RWPE1 (cell line): ENCODE results near the gene EXOSC10.
"Not testable (repeated sequence)": the region's sequence is repeated elsewhere in the genome, so short reads cannot be mapped to it uniquely, and the experiment has no call there.

Experiments used
- CTCF ChIA-PET: fragments of 350-600 bp; sonication (Branson Sonifier 250); formaldehyde crosslinking; extraction: SDS; loops from one replicate; lab custom pipeline; 2021; lab: Yijun Ruan, JAX
- POLR2A ChIA-PET: fragments of 400-600 bp; formaldehyde crosslinking; extraction: SDS; loops from one replicate; lab custom pipeline; 2020; ENCODE audit warnings: antibody characterized with exemption; ENCODE audit not compliant: low non-redundant PET; lab: Yijun Ruan, JAX
- DNase-seq: peaks from one replicate; pipeline ENCODE4 v3.0.0; 2012; ENCODE audit warnings: low spot score
- H3K27ac ChIP-seq: fragments of 450-650 bp; 2 replicates; pipeline ENCODE4 v1.5.1; 2017
- TF ChIP-seq, protein P1 (sequence below): fragments of 450-650 bp; conservative IDR thresholded peaks from 2 replicates; pipeline ENCODE4 v1.5.1; 2017; ENCODE audit warnings: low read depth, mild to moderate bottlenecking

Gene EXOSC10

DNA sequence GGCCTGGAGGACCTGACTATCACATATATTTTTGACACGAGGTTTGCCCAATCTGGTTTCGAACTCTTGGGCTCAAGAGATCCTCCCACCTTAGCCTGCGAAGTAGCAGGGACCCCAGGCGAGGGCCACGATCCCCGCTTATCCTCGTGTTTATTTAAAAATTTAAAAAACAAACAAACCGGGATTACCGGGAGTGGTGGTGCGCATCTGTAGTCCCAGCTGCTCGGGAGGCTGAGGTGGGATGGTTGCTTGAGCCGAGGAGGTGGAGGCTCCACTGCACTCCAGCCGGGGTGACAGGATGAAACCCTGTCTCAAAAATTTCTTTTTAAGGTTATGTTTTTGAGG, 452 bp upstream of the EXOSC10 start:
- no peak for DNase-seq
- ChIA-PET POLR2A (interaction anchor here (1.5 kb wide), 1 partner anchor 20 kb away, joined by 4 read pairs; no protein-coding TSS in a partner anchor), CTCF (no interaction called here)
- H3K27ac ChIP-seq: peak overlapping the region; percentile 83
- TF ChIP-seq, protein P1, sequence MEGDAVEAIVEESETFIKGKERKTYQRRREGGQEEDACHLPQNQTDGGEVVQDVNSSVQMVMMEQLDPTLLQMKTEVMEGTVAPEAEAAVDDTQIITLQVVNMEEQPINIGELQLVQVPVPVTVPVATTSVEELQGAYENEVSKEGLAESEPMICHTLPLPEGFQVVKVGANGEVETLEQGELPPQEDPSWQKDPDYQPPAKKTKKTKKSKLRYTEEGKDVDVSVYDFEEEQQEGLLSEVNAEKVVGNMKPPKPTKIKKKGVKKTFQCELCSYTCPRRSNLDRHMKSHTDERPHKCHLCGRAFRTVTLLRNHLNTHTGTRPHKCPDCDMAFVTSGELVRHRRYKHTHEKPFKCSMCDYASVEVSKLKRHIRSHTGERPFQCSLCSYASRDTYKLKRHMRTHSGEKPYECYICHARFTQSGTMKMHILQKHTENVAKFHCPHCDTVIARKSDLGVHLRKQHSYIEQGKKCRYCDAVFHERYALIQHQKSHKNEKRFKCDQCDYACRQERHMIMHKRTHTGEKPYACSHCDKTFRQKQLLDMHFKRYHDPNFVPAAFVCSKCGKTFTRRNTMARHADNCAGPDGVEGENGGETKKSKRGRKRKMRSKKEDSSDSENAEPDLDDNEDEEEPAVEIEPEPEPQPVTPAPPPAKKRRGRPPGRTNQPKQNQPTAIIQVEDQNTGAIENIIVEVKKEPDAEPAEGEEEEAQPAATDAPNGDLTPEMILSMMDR: no peak

DNA sequence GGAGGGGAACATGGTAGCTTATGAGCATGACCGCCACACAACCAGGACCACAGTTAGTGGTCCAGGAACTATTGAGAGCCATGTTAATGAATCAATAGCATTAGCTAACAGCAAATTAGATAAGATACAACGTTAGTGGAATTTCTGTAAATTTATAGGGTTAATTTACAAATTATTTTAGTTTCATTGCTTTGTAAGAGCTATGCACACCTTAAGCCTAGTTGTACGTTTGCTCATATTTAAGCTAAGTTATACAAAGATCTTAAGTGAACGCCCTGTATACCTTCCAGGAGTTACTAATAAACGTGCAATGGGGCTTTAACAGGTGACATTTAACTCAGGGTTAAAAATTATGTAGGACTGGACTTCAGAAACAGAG, 749 bp downstream of the EXOSC10 start:
- peak overlapping the region; percentile 83 for H3K27ac ChIP-seq
- ChIA-PET CTCF (interaction anchor here (0.6 to 1.3 kb wide), 3 partner anchors 10 to 26 kb away, joined by 3 to 6 read pairs (median 5); no protein-coding TSS in a partner anchor), POLR2A (interaction anchor here (1.2 to 1.5 kb wide), 2 partner anchors 19 to 80 kb away, joined by 3 to 4 read pairs; no protein-coding TSS in a partner anchor)
- TF ChIP-seq, protein P1: no peak
- DNase-seq: no peak

DNA sequence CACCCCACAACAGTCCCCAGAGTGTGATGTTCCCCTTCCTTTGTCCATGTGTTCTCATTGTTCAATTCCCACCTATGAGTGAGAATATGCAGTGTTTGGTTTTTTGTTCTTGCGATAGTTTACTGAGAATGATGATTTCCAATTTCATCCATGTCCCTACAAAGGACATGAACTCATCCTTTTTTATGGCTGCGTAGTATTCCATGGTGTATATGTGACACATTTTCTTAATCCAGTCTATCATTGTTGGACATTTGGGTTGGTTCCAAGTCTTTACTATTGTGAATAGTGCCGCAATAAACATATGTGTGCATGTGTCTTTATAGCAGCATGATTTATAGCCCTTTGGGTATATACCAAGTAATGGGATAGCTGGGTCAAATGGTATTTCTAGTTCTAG, 15.9 kb downstream of the EXOSC10 start:
- DNase-seq, H3K27ac ChIP-seq, POLR2A ChIA-PET, CTCF ChIA-PET: not testable (repeated sequence)

DNA sequence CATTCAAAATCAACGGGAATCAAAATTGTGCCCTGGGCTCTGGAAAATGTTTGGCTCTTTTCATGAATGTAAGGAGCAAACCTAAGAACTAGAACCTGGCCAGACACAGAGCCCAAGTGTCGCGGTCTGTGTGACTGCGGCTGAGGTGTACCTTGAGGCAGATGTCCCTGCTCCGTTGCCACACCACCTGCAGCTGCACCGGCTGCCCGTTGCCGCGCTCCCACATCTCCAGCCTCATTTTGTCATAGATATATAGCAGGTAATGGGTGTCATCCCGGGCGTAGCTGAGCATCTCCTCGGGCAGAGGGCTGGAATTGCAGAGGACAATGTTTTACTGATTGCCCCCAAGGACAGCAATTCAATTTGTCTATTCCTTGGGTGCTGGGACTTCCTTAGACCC, 18.7 kb downstream of the EXOSC10 start:
- TF ChIP-seq, protein P1: no peak
- DNase-seq: no peak
- H3K27ac ChIP-seq: no peak overlapping the region
- CTCF ChIA-PET: interaction anchor here (0.6 to 0.8 kb wide), 2 partner anchors 70 to 280 kb away, joined by 4 read pairs; no protein-coding TSS in a partner anchor
- POLR2A ChIA-PET: no interaction called here

DNA sequence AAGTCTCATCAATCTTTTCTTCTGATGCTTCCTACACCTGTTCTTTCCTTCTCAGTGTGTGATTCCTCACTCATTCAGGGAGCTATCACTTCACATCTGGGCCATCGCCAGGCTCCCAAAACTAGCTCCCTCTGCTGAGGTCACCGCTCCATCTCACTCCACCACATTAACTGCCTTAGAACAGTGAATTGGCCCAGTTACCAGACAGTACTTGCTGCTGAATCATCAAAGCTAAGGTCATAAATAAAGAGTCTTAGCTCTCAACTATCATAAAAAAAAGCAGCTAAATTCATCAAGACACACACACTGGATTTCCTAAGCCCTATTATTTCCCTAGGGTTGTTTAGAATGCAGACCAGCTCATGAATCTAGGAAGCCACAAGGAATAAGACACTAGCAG, 21.0 kb downstream of the EXOSC10 start:
- CTCF ChIA-PET: interaction anchor here (0.6 to 1.0 kb wide), 3 partner anchors 11 to 481 kb away, joined by 3 read pairs; no protein-coding TSS in a partner anchor
- no peak overlapping the region for H3K27ac ChIP-seq
- POLR2A ChIA-PET: no interaction called here
- TF ChIP-seq, protein P1: no peak
- no peak for DNase-seq

DNA sequence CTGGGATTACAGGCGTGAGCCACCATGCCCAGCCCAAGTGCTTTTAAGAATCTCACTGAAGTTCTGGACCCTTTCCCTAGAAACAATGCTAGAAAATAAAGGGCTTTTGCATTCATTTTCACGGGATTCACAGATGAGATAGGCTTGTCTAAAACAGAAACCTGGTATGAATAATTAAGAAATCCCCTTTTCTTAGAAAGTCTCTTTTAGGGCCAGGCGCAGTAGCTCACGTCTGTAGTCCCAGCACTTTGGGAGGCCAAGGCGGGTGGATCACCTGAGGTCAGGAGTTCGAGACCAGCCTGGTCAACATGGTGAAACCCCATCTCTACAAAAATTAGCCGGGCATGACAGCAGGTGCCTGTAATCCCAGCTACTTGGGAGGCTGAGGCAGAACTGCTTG, 26.3 kb downstream of the EXOSC10 start:
- H3K27ac ChIP-seq, POLR2A ChIA-PET, DNase-seq: not testable (repeated sequence)
- CTCF ChIA-PET: interaction anchor here (1.2 kb wide), 1 partner anchor 25 kb away, joined by 3 read pairs; no protein-coding TSS in a partner anchor

DNA sequence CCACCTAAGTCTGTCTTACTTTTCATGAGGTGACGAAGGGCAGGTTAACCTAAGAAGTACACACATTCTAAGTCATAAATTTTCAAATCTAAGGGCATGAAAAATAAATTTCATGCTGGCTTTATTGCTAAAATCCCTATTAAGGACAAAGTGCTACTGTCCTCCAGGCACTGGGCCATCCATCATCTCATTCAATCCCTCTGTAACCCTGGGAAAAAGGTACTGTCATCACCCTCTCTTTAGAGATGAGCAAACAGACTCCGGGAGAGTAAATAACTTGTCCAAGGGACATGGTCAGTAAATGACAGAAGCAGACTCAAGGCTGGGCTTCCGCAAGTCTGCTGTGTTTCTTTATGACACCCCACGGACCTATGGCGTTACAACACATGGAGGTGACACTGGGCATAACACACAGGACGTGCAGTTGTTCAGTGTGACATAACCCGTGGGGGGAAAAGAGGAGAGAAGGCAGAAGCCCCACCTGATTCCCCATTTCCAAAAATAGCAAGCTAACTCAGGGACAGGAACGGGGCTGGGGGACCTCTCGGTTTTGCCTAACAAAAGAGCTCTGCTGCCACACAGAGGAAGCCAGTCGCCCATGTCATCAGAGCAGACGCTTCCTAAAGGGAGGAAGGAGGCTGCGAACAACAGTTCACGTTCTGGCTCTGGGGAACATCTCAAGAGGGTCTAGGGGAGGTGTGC, 27.3 kb downstream of the EXOSC10 start:
- no peak overlapping the region for H3K27ac ChIP-seq
- TF ChIP-seq, protein P1: no peak
- CTCF ChIA-PET: interaction anchor here (0.7 to 1.2 kb wide), 2 partner anchors 26 to 37 kb away, joined by 3 to 5 read pairs; no protein-coding TSS in a partner anchor
- POLR2A ChIA-PET: no interaction called here
- no peak for DNase-seq
